ENCODE results near the gene HNRNPC. TPM values are rescaled to one million over a fixed set of nuclear protein-coding genes. Genes with fewer than 3 reads are reported as not detected.

Gene HNRNPC
- total RNA-seq, 1 donor from 2014 or later: 273 TPM

DNA sequence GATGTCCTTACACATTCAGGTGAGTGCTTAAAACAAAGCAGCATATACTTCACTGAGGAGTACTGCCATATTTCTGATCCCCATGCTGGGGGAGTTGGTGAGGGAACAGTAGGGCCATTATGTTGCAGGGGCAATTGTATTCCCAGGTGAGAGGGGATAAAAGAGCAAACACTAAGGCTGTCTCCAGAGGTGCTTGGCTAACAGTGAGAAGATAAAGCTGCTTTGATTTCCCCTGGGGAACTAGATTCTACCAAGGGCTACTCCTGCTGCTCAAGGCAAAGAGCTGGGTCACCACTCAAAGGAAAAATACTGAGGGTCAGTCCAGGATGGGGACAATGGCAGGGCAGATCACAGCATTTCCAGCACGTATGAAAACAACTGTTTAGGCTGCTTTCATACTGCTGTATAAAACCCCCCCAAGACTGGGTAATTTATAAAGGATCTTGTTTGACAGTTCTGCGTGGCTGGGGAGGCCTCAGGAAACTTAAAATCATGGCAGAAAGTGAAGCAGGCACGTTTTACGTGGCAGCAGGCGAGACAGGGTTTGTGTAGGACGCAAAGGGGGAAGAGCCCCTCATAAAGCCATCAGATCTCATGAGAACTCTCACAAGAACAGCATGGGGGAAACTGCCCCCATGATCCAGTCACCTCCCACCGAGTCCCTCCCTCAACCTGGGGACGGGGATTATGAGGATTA lies 65.6 kb downstream of the HNRNPC start:
- TF ChIP-seq, protein P1, sequence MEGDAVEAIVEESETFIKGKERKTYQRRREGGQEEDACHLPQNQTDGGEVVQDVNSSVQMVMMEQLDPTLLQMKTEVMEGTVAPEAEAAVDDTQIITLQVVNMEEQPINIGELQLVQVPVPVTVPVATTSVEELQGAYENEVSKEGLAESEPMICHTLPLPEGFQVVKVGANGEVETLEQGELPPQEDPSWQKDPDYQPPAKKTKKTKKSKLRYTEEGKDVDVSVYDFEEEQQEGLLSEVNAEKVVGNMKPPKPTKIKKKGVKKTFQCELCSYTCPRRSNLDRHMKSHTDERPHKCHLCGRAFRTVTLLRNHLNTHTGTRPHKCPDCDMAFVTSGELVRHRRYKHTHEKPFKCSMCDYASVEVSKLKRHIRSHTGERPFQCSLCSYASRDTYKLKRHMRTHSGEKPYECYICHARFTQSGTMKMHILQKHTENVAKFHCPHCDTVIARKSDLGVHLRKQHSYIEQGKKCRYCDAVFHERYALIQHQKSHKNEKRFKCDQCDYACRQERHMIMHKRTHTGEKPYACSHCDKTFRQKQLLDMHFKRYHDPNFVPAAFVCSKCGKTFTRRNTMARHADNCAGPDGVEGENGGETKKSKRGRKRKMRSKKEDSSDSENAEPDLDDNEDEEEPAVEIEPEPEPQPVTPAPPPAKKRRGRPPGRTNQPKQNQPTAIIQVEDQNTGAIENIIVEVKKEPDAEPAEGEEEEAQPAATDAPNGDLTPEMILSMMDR (IDR thresholded peaks at IDR 0.05; ENCODE audit: borderline replicate concordance): no peak
- no peak overlapping the region for H3K4me3 ChIP-seq
- peaks cover 26% of the 10 kb centered on the region for H3K36me3 ChIP-seq
- H3K27ac ChIP-seq (replicated peaks): no peak overlapping the region
- intact Hi-C loops (cut with micrococcal nuclease): no loop called here
- peaks cover 12% of the 10 kb centered on the region for H3K4me1 ChIP-seq
- no peaks in the 10 kb centered on the region for H3K9me3 ChIP-seq (replicated peaks)
- no peaks in the 10 kb centered on the region for H3K27me3 ChIP-seq (ENCODE audit: low read depth)
- no peak for DNase-seq

DNA sequence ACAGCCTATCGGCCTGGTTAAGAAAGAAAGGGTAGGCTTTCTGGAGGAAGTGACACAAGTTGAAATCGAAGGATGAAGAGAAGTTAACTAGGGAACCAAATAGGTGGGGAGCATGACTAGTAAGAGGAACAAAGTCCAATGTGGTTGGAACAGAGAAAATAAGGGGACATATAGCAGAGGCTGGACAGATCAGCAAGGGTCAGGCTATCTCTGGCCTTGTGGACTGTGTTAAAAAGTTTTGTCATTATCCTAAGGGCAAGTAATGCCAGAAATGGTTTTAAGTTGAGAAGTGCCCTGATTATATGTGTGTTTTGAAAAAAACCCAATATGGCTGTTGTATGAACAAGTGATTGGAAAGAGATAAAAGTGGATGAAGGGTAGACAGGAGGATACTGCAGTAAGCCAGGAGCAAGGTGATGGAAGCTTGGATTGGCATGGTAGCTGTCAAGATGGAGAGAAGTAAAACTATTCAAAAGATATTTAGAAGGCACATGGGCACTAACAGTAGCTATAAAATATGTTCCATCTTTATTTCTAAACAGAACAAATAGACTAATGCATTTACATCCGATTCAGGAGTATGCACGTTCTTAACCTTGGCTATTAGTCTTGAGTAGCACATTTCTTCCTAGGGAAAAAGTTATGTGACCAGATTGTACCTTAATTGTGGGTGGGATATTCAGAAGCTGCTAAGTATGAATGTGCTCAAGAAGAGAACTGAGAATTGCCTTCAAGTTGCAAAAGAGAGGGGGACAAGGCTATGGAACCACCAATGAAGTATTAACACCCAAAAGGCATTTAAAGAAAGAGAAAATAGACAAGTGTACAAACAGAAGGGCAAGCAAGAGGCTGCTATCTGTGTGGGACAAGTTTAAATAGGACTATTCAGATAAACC lies 66.5 kb downstream of the HNRNPC start:
- no peak for DNase-seq
- no peak overlapping the region for H3K4me3 ChIP-seq
- H3K27ac ChIP-seq (replicated peaks): no peak overlapping the region
- peaks cover 9% of the 10 kb centered on the region for H3K4me1 ChIP-seq
- intact Hi-C loops (cut with micrococcal nuclease): no loop called here
- no peaks in the 10 kb centered on the region for H3K27me3 ChIP-seq (ENCODE audit: low read depth)
- peaks cover under 1% of the 10 kb centered on the region for H3K9me3 ChIP-seq (replicated peaks)
- TF ChIP-seq, protein P1 (IDR thresholded peaks at IDR 0.05; ENCODE audit: borderline replicate concordance): no peak
- peaks cover 17% of the 10 kb centered on the region for H3K36me3 ChIP-seq

DNA sequence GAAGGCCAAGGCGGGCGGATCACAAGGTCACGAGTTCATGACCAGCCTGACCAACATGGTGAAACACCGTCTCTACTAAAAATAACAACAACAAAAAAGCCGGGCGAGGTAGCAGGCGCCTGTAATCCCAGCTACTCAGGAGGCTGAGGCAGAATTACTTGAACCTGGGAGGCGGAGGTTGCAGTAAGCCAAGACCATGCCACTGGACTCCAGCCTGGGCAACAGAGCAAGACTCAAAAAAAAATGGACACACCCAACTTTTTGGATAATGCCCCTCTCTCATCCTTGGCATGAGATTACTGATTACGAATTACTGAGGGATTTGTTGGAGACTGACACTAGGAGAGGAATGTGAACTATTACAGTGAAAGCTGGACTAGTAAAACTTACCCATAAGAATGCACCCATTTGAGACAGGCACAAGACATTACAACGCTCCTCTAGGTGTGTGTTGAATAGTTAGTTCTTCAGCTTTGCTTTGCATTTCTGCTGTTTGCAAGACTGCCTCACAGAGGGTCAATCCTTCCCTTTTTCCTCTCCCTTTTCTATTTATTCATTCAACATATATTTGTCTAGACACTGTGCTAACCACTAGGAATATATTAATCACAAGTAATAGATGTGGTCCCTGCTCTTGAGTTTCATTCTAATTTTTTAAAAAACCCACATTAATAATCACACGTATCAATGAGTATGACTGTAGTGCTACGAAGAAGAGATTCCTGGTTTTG lies 67.3 kb downstream of the HNRNPC start:
- Histone ChIP-seq H3K9me3 (replicated peaks) (peaks cover 9% of the 10 kb centered on the region), H3K4me1 (peaks cover 6% of the 10 kb centered on the region), H3K27me3 (ENCODE audit: low read depth) (no peaks in the 10 kb centered on the region), H3K4me3 (no peak overlapping the region), H3K27ac (replicated peaks) (no peak overlapping the region), H3K36me3 (peaks cover 9% of the 10 kb centered on the region)
- DNase-seq: no peak
- TF ChIP-seq, protein P1 (IDR thresholded peaks at IDR 0.05; ENCODE audit: borderline replicate concordance): no peak
- intact Hi-C loops (cut with micrococcal nuclease): no loop called here

DNA sequence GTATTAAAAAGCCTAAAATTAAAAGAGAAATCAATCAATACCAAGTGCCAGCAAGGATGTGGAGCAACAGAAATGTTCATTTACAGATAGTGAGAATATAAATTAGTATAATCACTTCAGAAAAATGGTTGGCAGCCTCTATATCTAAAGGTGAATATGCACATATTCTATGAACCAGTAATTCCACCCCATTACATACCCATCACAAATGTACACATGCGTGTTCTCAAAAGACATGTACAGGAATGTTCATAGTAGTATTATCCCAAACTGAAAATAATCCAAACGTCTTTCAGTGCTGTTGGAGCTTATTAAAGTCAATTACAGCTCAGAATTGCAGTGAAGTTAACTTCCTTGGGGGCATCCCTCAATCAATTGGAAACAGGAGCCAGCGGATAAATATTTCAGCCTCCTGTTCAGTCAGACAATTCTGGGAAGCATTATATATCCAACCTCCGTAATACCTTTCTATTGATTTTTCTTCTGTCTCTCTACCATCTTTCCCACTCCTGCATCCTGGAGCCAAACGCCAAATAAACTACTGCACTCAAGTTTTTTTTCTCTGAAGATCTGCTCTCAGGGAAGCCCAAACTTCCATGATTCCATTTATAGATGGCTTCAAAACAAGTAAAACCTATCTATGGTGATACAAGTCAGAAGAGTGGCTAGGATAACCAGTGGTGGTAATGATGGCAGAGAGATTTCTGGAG lies 68.3 kb downstream of the HNRNPC start:
- Histone ChIP-seq H3K27me3 (ENCODE audit: low read depth) (no peaks in the 10 kb centered on the region), H3K9me3 (replicated peaks) (peaks cover 12% of the 10 kb centered on the region), H3K4me3 (no peak overlapping the region), H3K4me1 (no peaks in the 10 kb centered on the region), H3K36me3 (peaks cover 9% of the 10 kb centered on the region), H3K27ac (replicated peaks) (no peak overlapping the region)
- DNase-seq: no peak
- TF ChIP-seq, protein P1 (IDR thresholded peaks at IDR 0.05; ENCODE audit: borderline replicate concordance): no peak
- intact Hi-C loops (cut with micrococcal nuclease): no loop called here

Data from left ventricle myocardium inferior (tissue), 1 donor.